Brain pericyte (primary cell): ENCODE data around the gene CNTN5.

Experiments
- DNase-seq: peaks from one replicate; pipeline ENCODE4 v3.0.0-alpha.2; 2012; ENCODE audit warnings: low read depth, low spot score

The CNTN5 gene

DNA sequence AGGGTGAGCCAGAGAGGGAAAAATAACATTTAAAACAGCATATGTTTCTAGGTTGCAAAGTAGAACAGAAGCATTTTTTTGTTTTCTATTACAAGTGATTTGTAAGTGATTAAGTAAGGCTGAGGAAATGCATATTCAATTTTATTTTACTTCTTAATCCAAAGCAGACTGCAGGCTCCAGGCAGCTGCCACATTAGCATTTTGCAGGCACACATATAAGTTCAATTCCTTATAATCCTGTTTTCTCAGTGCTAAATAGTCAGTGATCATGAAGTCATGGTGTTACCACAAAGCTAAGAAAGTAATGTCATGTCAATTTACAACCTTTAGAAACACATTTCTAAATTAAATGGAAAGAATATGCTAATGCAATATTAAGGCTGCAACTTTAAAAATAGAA lies 149.8 kb downstream of the CNTN5 start:
- no peak for DNase-seq

DNA sequence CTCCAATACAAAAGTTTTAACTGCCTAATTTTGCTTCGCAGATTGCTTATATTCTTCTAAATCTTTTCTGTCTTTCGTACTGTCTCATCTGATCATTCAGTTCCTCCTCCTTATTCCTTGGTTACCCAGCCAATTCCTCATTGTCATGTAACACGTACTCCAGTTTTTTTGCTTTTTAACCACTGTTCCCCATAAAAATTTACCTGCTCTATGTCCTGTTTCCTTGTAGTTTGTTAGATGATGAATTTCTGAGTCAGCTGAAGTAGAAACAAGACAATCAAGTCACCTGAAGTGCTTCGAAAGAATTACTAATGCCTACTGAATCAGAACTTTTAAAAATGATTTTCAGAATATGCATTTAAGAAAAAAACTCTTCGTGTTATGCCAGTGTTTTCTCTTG lies 150.6 kb downstream of the CNTN5 start:
- no peak for DNase-seq

- DNase-seq, result no peak
Measured at GRCh38 chr11:99176430-99176829, 155.7 kb downstream of the CNTN5 start.

- no peak for DNase-seq
Measured at GRCh38 chr11:99177446-99177845, 156.7 kb downstream of the CNTN5 start.

DNA sequence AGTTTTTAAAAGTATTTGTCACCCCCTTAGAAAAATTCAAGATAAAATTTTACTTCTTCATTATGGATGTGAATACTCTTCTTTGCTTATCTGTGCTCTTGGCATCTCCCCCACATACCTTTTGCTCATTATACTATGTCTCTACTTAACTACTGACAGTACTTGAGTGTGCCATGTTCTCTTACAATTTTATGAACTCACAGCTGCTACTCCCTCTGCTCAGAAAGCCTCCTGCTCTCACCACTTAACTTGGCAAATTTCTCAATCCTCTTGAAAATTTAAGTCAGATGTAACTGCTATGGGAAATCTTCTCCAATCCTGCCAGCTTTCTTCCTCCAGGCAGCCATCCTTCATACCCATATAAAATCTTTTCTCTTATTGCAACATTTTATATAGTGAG lies 163.4 kb downstream of the CNTN5 start:
- no peak for DNase-seq

GRCh38 chr11:99188221-99188620 lies 167.5 kb downstream of the CNTN5 start:
- DNase-seq, result no peak

DNA sequence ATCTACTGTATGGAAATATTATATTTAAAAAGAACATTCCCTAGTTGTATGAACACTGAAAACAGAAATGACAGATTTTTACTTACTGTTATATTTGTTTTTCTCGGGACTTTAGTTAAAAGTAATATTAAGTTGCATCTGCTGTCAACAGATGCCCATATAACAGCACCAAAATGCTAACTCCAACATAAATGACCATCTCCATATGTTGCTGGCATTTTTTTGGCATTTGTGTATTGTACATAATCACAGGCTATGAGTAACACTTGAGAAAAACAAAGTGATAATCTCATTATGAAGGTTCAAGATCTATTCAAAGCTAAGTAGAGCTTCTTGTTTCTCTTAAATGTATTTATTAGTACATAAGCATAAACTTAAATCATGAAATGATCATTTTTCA lies 172.0 kb downstream of the CNTN5 start:
- DNase-seq, result no peak

DNA sequence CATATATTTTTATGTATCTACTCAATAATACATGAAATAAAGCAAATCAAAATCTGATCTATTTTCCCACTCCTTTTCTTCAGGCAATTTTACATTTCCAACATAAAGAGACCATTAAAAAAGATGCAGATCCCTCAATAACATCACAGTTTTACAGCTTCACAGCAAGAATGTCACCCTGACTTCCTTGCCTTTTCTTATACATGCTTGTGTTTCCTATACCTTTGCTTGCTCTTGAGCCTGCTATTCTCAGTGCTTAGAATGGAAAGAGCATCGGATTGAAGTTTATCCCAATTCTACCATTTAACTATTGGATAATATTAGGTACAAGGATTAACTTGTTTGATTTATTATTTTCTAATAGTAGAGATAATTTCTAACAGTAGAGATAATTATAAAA lies 176.7 kb downstream of the CNTN5 start:
- no peak for DNase-seq

- DNase-seq, result no peak
Measured at GRCh38 chr11:99198215-99198614, 177.5 kb downstream of the CNTN5 start.

GRCh38 chr11:99199341-99199740 lies 178.6 kb downstream of the CNTN5 start:
- peak; percentile 37 for DNase-seq

DNA sequence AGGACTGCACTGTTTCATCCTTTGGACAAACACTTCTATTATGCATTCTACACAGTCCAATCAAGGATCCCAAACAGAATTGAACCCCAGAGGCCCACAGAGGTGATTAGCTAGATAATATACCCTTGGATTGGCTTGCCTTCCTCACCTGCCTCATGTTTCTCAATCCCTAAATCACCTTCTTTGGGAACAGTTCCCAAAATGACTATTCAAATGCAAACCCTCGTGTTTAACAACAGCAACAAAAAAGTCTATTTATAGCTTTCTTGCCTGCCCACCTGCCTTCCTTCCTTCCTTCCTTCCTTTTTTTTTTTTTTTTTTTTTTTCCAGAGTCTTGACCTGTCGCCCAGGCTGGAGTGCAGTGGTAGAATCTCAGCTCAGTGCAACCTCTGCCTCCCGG lies 180.0 kb downstream of the CNTN5 start:
- no peak for DNase-seq

- DNase-seq, result no peak
Measured at GRCh38 chr11:99208813-99209212, 188.1 kb downstream of the CNTN5 start.

DNA sequence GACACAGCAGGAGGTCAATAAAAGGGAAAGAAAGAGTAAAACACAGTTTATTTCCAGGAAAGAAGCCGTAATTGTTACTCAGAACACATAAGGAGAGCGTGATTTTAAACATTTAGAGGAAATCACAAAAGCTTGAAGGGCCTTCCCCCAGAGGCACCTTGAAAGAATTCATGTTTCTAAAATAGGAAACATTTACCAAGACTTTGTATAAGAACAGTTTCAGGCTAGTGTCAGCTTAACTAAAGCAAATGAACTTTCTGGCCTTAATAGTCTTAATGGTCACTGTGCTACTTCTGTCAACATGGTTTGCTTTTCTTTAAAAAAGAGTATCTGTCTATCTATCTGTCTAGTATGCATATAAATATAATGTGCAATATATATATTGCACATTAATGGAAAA lies 208.8 kb downstream of the CNTN5 start:
- no peak for DNase-seq

GRCh38 chr11:99234534-99234933 lies 213.8 kb downstream of the CNTN5 start:
- DNase-seq, result no peak

DNA sequence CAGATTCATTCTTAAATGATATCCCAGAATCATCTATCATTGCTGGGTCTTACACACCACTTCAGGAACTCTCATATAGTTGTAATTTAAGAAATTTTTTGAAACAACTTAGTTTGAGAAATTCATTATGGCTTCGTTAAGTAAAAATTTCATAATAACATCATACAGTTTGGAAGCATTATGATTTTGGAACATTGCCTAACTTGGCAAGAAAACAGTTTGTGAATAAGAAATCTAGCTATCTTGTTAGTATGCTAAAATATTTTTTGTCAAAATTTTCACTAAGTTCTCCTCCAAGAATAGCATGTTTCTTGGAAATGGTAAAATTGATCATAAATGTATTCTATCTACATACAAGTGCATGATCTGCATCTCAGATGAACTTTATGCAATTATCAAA lies 217.7 kb downstream of the CNTN5 start:
- DNase-seq, result no peak

- DNase-seq, result no peak
Measured at GRCh38 chr11:99240192-99241030, 219.7 kb downstream of the CNTN5 start.

- no peak for DNase-seq
Measured at GRCh38 chr11:99241066-99241465, 220.3 kb downstream of the CNTN5 start.

GRCh38 chr11:99244613-99245012 lies 223.9 kb downstream of the CNTN5 start:
- no peak for DNase-seq

DNA sequence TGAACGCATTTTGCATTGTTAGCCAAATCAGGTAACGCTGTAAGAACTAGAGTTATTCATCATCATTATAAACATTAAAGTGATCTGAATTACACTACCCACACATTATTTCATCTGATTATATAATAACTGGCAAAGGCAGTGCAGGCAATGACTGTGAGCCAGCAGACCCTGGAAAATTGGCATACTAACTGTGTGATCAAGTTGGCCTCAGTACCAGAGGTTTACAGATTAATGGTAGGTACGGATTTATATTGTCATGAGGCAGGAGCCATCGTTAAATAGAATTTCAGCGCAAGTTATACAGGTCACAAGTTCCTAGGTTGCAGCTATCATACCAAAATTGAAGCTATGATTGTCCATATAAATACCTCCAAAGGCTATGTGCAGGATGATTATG lies 225.4 kb downstream of the CNTN5 start:
- DNase-seq, result no peak

- no peak for DNase-seq
Measured at GRCh38 chr11:99256614-99257013, 235.9 kb downstream of the CNTN5 start.

GRCh38 chr11:99257131-99257530 lies 236.4 kb downstream of the CNTN5 start:
- no peak for DNase-seq

- DNase-seq, result no peak
Measured at GRCh38 chr11:99260696-99261095, 239.9 kb downstream of the CNTN5 start.

DNA sequence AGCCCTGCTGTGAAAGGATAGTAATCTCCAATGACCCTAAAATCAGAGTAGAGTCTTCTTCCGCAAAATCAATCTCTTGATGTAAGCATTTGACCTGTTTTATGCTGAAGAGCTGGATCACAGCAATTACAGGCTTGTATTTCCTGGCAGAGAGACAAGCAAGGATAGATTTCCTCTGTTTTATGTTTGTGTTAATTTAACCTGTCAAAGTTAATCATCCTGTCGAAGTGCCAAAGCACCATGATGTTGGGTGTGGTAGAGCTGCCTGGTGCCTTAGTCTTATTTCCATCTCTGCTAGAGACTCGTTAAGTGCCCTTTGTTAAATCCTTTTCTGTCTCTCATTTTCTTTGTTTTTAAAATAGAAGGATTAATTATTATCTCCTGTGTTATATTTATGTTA lies 248.1 kb downstream of the CNTN5 start:
- no peak for DNase-seq

GRCh38 chr11:99271527-99271926 lies 250.8 kb downstream of the CNTN5 start:
- DNase-seq, result no peak
